Measurements from ENCODE around the gene DACH2.

Gene DACH2

GRCh38 chrX:86322913-86323312 lies 174.7 kb downstream of the DACH2 start:
- no peak for DNase-seq (ENCODE audit: low read depth in 2 of 2)

- DNase-seq (ENCODE audit: low read depth in 2 of 2) = no peak
Observed at GRCh38 chrX:86329174-86329573, 180.9 kb downstream of the DACH2 start.

DNA sequence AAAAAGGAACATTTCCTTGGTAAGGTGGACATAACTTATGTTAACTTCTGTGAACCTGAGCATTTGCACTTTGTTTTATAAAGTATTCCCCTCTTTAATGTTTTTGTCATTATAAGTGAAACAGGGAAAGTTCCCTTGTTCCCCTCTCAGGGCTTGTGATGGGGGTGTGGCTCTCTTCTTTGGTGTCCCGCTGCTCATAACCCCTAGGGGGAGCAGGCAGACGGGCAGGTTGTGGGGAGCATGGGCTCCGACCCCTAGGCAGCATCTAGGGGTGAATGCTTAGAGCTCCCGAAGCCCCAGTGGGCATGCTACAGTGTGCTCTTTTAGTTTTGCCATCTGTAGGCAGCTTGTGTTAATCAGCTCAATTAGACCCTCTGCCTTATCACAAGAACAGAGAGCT lies 200.4 kb downstream of the DACH2 start:
- DNase-seq (ENCODE audit: low read depth in 2 of 2) = no peak

DNA sequence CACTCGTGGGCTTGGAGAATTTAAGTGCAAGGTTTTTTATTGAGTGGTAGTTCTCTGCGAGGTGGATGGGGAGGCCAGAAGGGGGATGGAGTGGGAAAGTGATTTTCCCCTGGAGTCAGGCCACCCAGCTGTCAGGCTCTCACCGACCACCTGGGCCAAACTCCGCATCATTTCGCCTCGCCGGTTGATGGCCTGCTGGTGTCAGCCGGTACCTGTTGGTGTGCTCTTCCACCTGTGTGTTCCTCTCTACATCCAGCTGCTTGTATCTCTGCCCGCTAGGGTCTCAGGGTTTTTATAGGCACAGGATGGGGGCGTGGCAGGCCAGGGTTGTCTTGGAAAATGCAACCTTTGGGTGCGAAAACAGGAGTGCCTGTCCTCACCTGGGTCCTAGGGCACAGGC lies 200.9 kb downstream of the DACH2 start:
- DNase-seq (ENCODE audit: low read depth in 2 of 2) = no peak

DNA sequence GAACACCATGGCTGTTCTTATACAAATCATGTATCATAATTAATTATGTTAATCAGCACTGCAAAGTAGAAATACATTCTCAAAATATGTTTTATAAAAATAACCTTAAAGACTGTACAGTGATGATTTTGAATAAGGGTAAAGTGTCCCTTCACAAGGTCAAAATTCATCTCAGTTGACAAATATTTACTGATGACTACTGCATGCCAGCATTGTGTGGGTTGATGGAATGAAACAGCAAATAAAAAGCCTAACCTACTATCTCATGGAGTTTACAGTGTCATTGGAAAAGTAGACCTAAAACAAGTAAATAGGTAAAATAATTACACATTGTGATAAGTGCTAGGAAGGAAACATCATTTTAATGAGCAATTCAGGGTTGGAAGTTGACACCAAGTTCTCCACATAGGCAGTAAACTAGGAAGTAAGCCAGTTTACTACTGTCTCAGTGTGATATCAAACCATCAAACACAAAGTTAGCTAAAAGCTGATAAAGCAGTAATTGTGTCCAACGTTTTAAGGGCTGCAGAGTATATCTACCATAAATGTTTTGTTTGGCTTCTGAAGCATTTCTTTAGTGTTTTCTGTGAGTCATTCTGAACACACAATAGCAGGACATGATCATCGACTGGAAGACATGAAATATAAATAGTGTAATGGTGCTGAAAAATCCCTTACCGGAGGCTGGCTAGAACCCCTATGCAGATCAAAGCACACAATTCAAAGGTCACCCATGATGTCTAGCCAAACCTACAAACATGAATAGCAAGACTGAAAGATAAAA lies 221.8 kb downstream of the DACH2 start:
- DNase-seq (ENCODE audit: low read depth in 2 of 2) = no peak

- DNase-seq (ENCODE audit: low read depth in 2 of 2) = no peak
Observed at GRCh38 chrX:86370927-86371326, 222.7 kb downstream of the DACH2 start.

GRCh38 chrX:86379209-86379608 lies 231.0 kb downstream of the DACH2 start:
- DNase-seq (ENCODE audit: low read depth in 2 of 2) = no peak

DNA sequence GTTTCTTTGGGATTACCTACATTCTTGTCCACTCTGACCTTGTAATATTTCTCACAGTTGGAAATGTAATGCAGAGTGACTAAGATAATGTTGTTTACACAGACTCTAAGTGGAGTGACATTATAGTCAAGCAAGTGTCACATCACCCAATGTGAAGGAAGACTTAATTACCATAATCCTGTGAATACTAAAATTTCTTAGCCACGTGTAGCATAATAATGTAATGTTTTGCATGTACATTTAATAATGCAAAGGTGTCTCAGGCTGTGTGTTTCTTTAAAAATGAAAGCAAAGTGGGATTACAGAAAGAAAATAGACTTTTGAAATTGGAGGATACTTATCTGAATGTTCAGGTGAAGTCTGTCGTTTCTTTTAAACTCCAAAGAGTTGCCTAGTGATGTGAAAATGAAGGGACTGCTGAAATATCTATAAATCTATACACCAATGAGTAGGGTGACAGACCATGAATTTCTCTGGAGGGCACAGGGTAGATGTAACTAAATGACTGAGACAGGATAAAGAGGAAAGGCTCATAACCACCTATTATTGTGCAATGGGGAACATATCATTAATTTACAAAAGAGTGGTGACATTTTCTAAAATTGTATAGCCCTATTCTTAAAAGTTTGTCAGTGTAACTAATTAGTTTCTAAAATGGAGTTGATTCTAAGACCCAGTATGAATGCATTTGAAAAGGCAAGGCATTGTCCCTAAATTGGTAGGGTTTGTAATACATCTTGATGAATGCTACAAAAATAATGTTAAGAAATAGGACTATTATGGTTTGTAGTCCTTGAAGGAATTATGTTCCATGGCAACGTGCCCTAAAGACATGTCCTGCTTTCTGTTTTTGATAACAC lies 235.7 kb downstream of the DACH2 start:
- no peak for DNase-seq (ENCODE audit: low read depth in 2 of 2)

GRCh38 chrX:86407371-86407770 lies 259.1 kb downstream of the DACH2 start:
- no peak for DNase-seq (ENCODE audit: low read depth in 2 of 2)

- DNase-seq (ENCODE audit: low read depth in 2 of 2) = no peak
Observed at GRCh38 chrX:86421771-86422170, 273.5 kb downstream of the DACH2 start.

DNA sequence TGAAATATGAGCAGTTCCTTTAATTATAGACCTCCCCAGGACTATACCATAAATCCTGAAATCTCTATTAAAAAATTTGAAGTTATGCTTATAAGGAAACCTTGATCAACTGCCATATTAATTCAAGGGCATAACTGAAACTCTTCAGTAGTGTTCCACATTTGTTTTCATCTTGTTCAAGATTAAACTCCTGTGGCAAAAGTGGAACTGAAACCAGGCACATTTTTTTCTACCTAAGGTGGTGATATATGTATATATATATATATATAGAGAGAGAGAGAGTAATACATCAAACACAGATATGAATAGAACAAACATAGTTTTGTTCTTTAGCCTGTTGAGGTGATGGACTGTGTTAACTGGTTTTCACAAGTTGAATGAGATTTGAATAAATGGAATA lies 287.9 kb downstream of the DACH2 start:
- no peak for DNase-seq (ENCODE audit: low read depth in 2 of 2)

GRCh38 chrX:86455495-86455894 lies 307.2 kb downstream of the DACH2 start:
- no peak for DNase-seq (ENCODE audit: low read depth in 2 of 2)

- DNase-seq (ENCODE audit: low read depth in 2 of 2) = no peak
Observed at GRCh38 chrX:86460760-86461159, 312.5 kb downstream of the DACH2 start.

DNA sequence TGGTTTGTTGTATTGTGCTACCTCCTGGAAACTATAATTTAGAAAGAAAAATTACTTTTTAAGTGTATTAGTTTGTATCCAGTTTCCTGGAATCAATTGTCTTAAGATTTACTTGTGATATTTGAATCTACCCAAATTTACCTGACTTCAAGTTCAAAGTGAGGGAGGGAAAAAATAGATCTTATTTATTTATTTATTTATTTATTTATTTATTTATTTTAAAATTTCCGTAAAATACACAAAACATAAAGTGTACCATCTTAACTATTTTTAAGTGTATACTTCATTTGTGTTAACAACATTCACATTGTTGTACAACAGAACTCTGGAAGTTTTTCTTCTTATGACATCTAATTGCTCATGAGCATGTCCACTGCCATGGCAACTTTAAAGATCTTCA lies 356.0 kb downstream of the DACH2 start:
- no peak for DNase-seq (ENCODE audit: low read depth in 2 of 2)

DNA sequence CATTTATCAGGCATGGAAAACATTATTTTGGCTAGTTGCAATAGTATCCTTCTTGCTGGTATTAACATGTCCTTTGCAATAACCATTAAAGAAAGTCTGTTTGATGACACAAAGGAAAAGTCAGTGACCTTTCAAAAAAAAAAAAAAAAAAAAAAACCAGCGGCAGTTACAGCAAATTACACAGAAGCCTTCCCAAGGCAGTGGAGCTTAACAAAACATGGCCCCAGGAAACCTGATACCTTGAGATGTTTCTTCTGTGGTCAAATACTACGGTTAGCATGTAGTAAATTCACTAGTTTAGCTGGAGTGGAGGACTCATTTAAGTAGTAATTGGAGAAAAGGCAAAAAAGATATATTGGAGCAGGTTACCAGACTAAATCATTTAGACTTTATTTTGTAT lies 359.1 kb downstream of the DACH2 start:
- no peak for DNase-seq (ENCODE audit: low read depth in 2 of 2)

DNA sequence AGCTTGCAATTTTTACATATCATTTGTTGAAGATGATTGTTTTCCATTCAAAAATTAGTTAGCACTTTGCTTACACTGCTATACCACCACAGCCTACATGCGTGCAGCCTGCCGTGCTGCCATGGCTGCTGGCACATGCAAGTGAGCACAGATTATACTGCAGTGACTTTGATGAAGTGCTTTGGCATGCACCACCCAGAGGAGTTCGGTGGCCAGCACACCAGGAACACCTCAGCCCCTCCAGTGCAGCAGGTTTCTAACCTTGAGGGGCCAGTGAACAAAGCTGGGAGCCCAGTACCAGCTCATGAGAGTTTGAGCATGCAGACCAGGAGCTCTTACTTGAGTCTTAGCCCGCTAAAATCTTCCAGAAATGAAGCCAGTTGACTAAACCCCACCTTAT lies 431.5 kb downstream of the DACH2 start:
- DNase-seq (ENCODE audit: low read depth in 2 of 2) = no peak

GRCh38 chrX:86604607-86605006 lies 456.4 kb downstream of the DACH2 start:
- DNase-seq (ENCODE audit: low read depth in 2 of 2) = no peak

- no peak for DNase-seq (ENCODE audit: low read depth in 2 of 2)
Observed at GRCh38 chrX:86696951-86697350, 548.7 kb downstream of the DACH2 start.

GRCh38 chrX:86711531-86712180 lies 563.4 kb downstream of the DACH2 start:
- DNase-seq (ENCODE audit: low read depth in 2 of 2) = no peak

DNA sequence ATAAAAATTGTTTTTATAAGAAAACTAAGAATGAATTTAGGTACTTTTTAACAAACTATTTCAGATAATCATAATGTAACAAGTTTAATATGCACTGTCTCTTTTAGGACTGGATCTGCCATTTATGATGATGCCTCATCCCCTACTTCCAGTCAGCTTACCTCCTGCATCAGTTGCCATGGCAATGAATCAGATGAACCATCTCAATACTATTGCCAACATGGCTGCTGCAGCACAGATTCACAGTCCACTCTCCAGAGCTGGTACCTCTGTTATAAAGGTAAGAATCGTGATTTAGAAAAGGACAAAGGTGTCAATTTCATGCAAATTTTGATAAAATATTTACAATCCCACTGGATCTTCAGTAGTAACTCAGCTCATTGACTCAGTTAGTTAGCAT lies 566.2 kb downstream of the DACH2 start:
- no peak for DNase-seq (ENCODE audit: low read depth in 2 of 2)

DNA sequence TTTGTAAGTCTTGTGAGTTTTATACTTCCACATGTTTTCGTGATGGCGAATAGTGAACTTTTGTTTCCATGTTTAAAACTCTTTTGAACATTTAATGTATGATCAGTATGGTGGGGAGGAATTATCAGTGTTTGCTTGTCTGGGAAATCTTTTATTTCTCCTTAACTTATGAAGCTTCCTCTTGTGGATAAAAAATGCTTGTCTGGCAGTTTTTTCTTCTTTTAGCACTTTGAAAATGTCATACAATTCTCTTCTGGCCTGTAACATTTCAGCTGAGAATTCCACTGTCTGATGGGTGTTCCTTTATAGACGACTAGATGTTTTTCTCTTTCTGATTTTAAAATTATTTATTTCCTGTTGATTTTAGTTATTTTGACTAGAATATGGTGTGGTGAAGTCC lies 576.0 kb downstream of the DACH2 start:
- no peak for DNase-seq (ENCODE audit: low read depth in 2 of 2)

GRCh38 chrX:86747091-86747490 lies 598.8 kb downstream of the DACH2 start:
- no peak for DNase-seq (ENCODE audit: low read depth in 2 of 2)

DNA sequence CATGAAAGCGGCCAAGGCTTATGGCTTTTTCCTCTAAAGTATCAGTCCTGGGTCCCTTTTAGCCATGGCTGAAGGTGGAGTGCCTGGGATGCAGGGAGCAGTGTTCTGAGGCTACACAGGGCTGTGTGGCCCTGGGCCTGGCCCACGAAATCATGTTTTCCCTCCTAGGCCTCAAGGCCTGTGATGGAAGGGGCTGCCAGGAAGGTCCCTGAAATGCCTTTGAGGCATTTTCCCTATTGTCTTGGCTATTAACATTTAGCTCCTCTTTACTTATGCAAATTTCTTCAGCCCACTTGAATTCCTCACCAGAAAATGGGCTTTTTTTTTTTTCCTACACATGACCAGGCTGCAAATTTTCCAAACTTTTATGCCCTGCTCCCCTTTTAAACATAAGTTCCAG lies 657.0 kb downstream of the DACH2 start:
- no peak for DNase-seq (ENCODE audit: low read depth in 2 of 2)
